Peyer's patch (tissue), 4 donors: Measurements from ENCODE around the gene YKT6.

Source experiments
- CTCF ChIP-seq, 6 experiments: fragments of 450-650 bp in 4 of 6; fragments of 200-600 bp in 2 of 6; sonication (generic) in 1 of 6; IDR thresholded peaks; one replicate each; pipeline ENCODE4 v1.5.1; 2017 to 2019; ENCODE audit warnings: antibody characterized with exemption in 6 of 6, mild to moderate bottlenecking in 3 of 6, moderate library complexity in 1 of 6
- POLR2A ChIP-seq, 2 donors: fragments of 450-650 bp; IDR thresholded peaks; one replicate each; pipeline ENCODE4 v1.5.1; 2017; ENCODE audit warnings: antibody characterized with exemption in 2 of 2, mild to moderate bottlenecking in 2 of 2, moderate library complexity in 2 of 2

GRCh38 chr7:44261240-44261639 lies 60.5 kb downstream of the YKT6 start:
- no peak for TF ChIP-seq CTCF (IDR thresholded peaks at IDR 0.05)
- TF ChIP-seq POLR2A (IDR thresholded peaks at IDR 0.05): no peak
